Activated CD4-positive, alpha-beta T cell treated with anti-CD3 and anti-CD28 coated beads, Interleukin-10, Interleukin-2, amounts not matched to agents 100 ng/mL and 50 ng/mL, durations not matched to agents 16 hours and 8 hours (primary cell): ENCODE measurements around the gene NRIP1.

Experiments used
- DNase-seq: peaks from one replicate; pipeline ENCODE4 v3.0.0-alpha.2; 2020

Gene NRIP1

GRCh38 chr21:15005391-15005790, 59.4 kb downstream of the NRIP1 start:
- DNase-seq: no peak

GRCh38 chr21:15004721-15005370, 60.0 kb downstream of the NRIP1 start:
- no peak for DNase-seq

- DNase-seq: no peak
Observed at GRCh38 chr21:15003463-15004135, 61.2 kb downstream of the NRIP1 start.

GRCh38 chr21:15001857-15002606, 62.8 kb downstream of the NRIP1 start:
- peak; percentile 32 for DNase-seq

- DNase-seq: no peak
Observed at GRCh38 chr21:15001113-15001512, 63.7 kb downstream of the NRIP1 start.

GRCh38 chr21:15000081-15000480, 64.7 kb downstream of the NRIP1 start:
- no peak for DNase-seq

GRCh38 chr21:14998784-14999183, 66.0 kb downstream of the NRIP1 start:
- no peak for DNase-seq

- DNase-seq: no peak
Observed at GRCh38 chr21:14998336-14998735, 66.5 kb downstream of the NRIP1 start.

GRCh38 chr21:14995695-14996490, 68.9 kb downstream of the NRIP1 start:
- DNase-seq: no peak

GRCh38 chr21:14995226-14995625, 69.6 kb downstream of the NRIP1 start:
- DNase-seq: no peak

- no peak for DNase-seq
Observed at GRCh38 chr21:14993115-14993514, 71.7 kb downstream of the NRIP1 start.

- DNase-seq: no peak
Observed at GRCh38 chr21:14991957-14992356, 72.8 kb downstream of the NRIP1 start.

GRCh38 chr21:14989359-14989758, 75.4 kb downstream of the NRIP1 start:
- DNase-seq: no peak

- no peak for DNase-seq
Observed at GRCh38 chr21:14988760-14989159, 76.0 kb downstream of the NRIP1 start.

GRCh38 chr21:14987370-14988170, 77.2 kb downstream of the NRIP1 start:
- no peak for DNase-seq

GRCh38 chr21:14985306-14985705, 79.5 kb downstream of the NRIP1 start:
- DNase-seq: no peak

GRCh38 chr21:14982336-14982735, 82.5 kb downstream of the NRIP1 start:
- DNase-seq: no peak

- DNase-seq: no peak
Observed at GRCh38 chr21:14981246-14981645, 83.6 kb downstream of the NRIP1 start.

GRCh38 chr21:14979264-14979663, 85.5 kb downstream of the NRIP1 start:
- no peak for DNase-seq

GRCh38 chr21:14977814-14978213, 87.0 kb downstream of the NRIP1 start:
- no peak for DNase-seq

GRCh38 chr21:14975136-14975919, 89.5 kb downstream of the NRIP1 start:
- DNase-seq: no peak

- no peak for DNase-seq
Observed at GRCh38 chr21:14972678-14973077, 92.1 kb downstream of the NRIP1 start.
